A549 treated with GW870086 at 1 μM for 4 hours (cell line): Measurements from ENCODE around the gene SELE. TPM values are rescaled to one million over a fixed set of nuclear protein-coding genes. Genes with fewer than 3 reads are reported as not detected.

Experiments
- total RNA-seq: library from RNA; stranded (reverse); fragments of 200-300 nt; extraction: Qiagen RNA extraction; gene quantifications from 5 replicates; pipeline ENCODE4 v1.2.3, GENCODE V29; 2022; ENCODE audit warnings: low read depth

SELE gene, protein sequence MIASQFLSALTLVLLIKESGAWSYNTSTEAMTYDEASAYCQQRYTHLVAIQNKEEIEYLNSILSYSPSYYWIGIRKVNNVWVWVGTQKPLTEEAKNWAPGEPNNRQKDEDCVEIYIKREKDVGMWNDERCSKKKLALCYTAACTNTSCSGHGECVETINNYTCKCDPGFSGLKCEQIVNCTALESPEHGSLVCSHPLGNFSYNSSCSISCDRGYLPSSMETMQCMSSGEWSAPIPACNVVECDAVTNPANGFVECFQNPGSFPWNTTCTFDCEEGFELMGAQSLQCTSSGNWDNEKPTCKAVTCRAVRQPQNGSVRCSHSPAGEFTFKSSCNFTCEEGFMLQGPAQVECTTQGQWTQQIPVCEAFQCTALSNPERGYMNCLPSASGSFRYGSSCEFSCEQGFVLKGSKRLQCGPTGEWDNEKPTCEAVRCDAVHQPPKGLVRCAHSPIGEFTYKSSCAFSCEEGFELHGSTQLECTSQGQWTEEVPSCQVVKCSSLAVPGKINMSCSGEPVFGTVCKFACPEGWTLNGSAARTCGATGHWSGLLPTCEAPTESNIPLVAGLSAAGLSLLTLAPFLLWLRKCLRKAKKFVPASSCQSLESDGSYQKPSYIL
- total RNA-seq: not detected in 5 replicates

DNA sequence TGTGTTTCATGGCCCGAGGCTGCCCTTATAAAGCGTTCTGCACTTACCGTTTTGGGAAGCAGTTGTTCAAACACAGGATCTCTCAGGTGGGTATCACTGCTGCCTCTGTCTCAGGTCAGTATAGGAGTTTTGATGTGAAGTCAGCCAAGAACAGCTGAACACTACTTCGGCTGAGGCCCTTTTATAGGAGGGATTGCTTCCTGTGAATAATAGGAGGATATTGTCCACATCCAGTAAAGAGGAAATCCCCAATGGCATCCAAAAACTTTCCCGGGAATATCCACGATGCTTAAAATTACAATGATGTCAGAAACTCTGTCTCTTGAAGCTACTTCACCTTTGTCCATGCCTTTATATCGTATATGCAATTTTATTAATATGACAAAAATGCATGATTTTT lies at the start of gene SELE:
Gene SELE, minus strand, starts transcription at position 156 of the 400 bp plus-strand sequence. CDS start 467 bp downstream, outside the sequence.

DNA sequence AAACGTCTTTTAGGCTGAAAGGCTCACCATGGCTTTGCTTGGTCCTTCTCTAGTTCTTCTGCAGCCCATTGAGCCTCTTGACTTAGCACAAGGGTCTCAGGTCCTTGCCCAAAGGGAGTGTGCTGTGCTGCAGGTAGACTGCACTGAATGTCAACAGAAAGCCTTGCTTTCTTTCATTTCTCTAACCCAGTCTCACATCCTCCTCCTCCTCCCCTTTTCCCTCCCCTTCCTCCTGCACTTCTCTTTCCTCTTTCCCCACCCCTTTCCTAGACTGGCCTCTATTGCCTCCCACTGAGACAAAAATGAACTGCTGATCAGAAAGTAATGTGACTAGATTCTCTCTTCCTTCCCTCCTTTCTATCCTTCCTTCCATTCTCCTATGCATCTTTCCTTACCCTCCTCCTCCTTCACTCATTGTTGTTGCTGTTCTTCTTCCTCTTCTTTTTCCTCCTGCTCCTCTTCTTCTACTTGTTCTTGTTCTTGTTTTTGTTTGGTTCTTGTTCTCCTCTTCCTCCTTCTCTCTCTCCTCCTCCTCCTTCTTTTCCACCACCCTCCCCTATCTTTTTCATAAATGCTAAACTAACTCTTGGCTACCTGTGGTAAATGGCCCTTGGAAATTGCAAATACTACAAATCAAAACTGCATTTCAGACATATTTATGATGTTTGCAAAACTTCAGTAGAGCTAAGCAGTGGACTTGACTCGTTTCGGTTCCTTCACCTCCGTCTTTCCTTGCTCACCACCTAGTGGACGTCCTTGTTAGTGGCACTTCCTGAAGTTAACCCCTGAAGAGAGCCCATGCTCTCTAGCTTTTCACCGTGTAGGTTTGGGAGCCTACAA lies 22.2 kb downstream of the SELE start, which contains the start of gene SELL:
Gene SELL, minus strand, starts transcription at position 152 of the 840 bp plus-strand sequence. Its CDS starts 122 bp downstream, at position 30.

Other genes starting within 250 kb of the SELE start
- 15.4 to 21.4 TPM (median 20.5 TPM) in 5 replicates for gene SLC19A2, start 248.1 kb downstream of the SELE start, total RNA-seq
- 0.05 to 0.43 TPM (median 0.06 TPM) in 5 replicates for gene F5, start 147.6 kb downstream of the SELE start, total RNA-seq
- gene SELP, start 104.0 kb downstream of the SELE start, total RNA-seq: not detected in 5 replicates
- gene SELL, start 22.5 kb downstream of the SELE start, total RNA-seq: 0.08 to 1.5 TPM (median 0.17 TPM) in 5 replicates
- 5.2 to 6.7 TPM (median 6.5 TPM) in 5 replicates for gene METTL18, start 60.8 kb upstream of the SELE start, total RNA-seq
- 2.8 to 3.4 TPM (median 3.1 TPM) in 5 replicates for gene SCYL3, start 159.8 kb upstream of the SELE start, total RNA-seq